Nephron (organoid): ENCODE measurements around the gene SPTBN4.
A peak's percentile ranks its signal among the peaks of the same experiment; 100 is the strongest.

Experiments used
- H3K27ac Mint-ChIP-seq, 3 experiments: 2 replicates each; pipeline ENCODE4 v1.8.0; 2020; ENCODE audit warnings: mixed read lengths in 3 of 3, mild to moderate bottlenecking in 2 of 3, moderate library complexity in 1 of 3
- H3K27me3 Mint-ChIP-seq: 2 replicates; pipeline ENCODE4 v1.8.0; 2021; ENCODE audit warnings: low read depth, mild to moderate bottlenecking, moderate library complexity, mixed read lengths
- H3K36me3 Mint-ChIP-seq: 2 replicates; pipeline ENCODE4 v1.8.0; 2020; ENCODE audit warnings: low read depth, mixed read lengths
- H3K4me1 Mint-ChIP-seq: 2 replicates; pipeline ENCODE4 v1.8.0; 2020; ENCODE audit warnings: mixed read lengths
- H3K4me3 Mint-ChIP-seq, 3 experiments: 2 replicates each; pipeline ENCODE4 v1.8.0; 2020; ENCODE audit warnings: mild to moderate bottlenecking in 3 of 3, mixed read lengths in 3 of 3, moderate library complexity in 2 of 3
- H3K9me3 Mint-ChIP-seq: 2 replicates; pipeline ENCODE4 v1.8.0; 2020; ENCODE audit warnings: mixed read lengths
- TF ChIP-seq, protein P1 (sequence below), 3 experiments: fragments of 200-600 bp; sonication (generic); IDR thresholded peaks; one replicate each; pipeline ENCODE4 v1.5.0; 2021; ENCODE audit warnings: antibody characterized with exemption in 3 of 3; ENCODE audit not compliant: unreplicated experiment in 3 of 3

Gene SPTBN4

DNA sequence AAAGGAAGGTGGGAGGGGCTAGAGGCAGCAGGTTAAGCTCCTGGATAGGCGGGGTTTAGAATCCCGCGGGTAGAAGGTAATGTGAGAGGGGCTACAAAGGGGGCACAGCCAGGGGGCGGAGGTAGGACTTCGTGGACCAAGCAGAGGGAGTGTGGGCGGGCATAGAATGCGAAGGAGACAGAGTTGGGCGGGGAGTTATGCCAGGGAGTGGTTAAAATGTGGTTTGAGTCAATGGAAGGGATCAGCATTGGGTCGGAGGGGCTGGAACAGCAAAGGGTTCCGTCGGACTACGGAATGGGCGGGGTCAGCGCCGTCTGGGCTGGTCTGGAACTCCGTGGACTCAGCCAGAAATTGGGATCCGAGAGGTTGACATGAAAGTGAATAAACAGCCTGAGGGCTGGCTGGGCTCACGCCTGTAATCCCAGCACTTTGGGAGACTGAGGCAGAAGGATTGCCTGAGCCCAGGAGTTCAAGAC is 137.4 kb downstream of the SPTBN4 start:
- TF ChIP-seq, protein P1, sequence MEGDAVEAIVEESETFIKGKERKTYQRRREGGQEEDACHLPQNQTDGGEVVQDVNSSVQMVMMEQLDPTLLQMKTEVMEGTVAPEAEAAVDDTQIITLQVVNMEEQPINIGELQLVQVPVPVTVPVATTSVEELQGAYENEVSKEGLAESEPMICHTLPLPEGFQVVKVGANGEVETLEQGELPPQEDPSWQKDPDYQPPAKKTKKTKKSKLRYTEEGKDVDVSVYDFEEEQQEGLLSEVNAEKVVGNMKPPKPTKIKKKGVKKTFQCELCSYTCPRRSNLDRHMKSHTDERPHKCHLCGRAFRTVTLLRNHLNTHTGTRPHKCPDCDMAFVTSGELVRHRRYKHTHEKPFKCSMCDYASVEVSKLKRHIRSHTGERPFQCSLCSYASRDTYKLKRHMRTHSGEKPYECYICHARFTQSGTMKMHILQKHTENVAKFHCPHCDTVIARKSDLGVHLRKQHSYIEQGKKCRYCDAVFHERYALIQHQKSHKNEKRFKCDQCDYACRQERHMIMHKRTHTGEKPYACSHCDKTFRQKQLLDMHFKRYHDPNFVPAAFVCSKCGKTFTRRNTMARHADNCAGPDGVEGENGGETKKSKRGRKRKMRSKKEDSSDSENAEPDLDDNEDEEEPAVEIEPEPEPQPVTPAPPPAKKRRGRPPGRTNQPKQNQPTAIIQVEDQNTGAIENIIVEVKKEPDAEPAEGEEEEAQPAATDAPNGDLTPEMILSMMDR (IDR thresholded peaks at IDR 0.05; ENCODE audit: unreplicated experiment in 3 of 3), result no peak
- Mint-ChIP-seq H3K4me3 (peak overlapping the region; percentile 79 to 87 (median 84)), H3K27ac (peak overlapping the region; percentile 96 to 98 (median 97)), H3K27me3 (peaks cover 37% of the 10 kb centered on the region), H3K36me3 (peaks cover 4% of the 10 kb centered on the region), H3K4me1 (peaks cover 55% of the 10 kb centered on the region), H3K9me3 (no peaks in the 10 kb centered on the region)

DNA sequence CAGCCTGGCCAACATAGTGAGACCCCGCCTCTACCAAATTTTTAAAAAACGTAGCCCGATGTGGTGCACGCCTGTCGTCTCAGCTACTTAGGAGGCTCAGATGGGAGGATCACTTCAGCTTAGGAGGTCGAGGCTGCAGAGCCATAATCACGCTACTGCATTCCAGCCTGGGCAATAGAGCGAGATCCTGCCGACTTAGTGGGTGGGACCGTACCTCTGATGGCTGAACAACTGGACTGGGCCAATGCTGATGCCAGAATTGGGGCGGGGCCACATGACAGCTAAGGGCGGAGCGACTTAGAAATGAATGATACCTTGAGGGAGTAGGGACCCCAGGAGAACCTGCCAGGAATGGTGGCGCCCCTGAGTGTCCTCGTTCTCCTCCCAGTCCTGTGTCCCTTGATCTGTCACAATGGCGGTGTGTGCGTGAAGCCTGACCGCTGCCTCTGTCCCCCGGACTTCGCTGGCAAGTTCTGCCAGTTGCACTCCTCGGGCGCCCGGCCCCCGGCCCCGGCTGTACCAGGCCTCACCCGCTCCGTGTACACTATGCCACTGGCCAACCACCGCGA is 137.9 kb downstream of the SPTBN4 start:
- TF ChIP-seq, protein P1 (IDR thresholded peaks at IDR 0.05; ENCODE audit: unreplicated experiment in 3 of 3), result no peak
- Mint-ChIP-seq H3K9me3 (no peaks in the 10 kb centered on the region), H3K4me3 (peak overlapping the region; percentile 79 to 87 (median 84)), H3K27me3 (peaks cover 34% of the 10 kb centered on the region), H3K36me3 (peaks cover 4% of the 10 kb centered on the region), H3K27ac (peak overlapping the region; percentile 61 to 97 (median 85)), H3K4me1 (peaks cover 52% of the 10 kb centered on the region)

DNA sequence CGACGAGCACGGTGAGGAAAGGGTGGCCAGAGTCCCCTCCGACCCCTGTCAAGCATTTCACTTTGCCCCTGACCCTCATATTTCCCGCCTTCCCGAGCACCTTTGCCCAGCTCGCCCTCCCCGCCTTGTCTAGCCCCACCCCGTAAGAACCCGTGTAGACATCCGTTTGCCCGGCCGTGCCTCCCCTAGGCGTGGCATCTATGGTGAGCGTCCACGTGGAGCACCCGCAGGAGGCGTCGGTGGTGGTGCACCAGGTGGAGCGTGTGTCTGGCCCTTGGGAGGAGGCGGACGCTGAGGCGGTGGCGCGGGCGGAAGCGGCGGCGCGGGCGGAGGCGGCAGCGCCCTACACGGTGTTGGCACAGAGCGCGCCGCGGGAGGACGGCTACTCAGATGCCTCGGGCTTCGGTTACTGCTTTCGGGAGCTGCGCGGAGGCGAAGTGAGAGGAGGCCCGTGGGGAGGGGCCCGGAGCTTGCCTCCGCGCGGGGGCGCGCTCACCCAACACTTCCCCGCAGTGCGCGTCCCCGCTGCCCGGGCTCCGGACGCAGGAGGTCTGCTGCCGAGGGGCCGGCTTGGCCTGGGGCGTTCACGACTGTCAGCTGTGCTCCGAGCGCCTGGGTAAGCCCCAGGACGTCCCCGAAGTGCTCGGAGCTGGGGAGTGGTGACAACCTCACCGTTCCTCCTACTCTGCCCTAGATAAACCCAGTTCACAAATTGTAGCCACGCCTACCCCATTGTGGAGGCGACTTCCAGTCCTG is 138.6 kb downstream of the SPTBN4 start:
- H3K36me3 Mint-ChIP-seq, result peaks cover 4% of the 10 kb centered on the region

DNA sequence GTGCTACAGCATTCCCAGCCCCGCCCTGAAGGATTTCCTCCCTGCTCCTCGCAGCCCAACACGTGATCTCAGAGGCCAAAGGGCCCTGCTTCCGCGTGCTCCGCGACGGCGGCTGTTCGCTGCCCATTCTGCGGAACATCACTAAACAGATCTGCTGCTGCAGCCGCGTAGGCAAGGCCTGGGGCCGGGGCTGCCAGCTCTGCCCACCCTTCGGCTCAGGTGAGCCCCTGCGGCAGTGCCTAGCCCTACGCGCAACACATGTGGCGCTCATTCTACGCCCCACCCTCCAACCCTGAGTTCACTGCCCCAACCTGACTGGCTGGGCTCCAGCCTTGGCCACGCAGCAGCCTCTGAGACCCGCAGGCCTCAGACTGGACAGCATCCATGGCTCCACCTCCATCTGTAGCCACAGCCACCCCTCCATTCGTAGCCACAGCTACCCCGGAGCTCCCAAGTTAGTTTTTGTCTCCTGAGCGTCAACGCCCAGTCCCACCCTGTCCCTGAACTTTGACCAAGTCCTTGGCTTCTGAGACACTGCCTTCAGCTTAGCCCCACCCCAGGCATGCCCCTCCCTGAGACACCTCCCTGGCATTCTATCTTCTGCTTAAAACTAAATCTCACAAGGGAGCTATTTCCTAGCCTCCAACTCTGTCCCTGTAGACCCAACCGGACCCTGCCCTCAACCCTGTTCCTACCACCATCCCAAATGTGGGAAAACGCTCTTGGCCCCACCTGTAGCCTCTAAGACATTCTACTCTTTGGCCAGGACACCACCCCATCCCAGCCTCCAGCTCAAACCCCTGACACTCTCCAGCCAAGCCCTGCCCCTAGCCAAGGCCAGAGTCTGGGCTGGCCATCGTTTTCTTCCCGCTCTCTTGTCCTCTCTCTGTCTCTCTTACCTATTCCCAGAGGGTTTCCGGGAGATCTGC is 140.8 kb downstream of the SPTBN4 start:
- Mint-ChIP-seq H3K27ac (peak overlapping the region in 2 of 3 experiments; percentile 24 to 75), H3K4me3 (peak overlapping the region in 2 of 3 experiments; percentile 50 to 67), H3K27me3 (peaks cover 37% of the 10 kb centered on the region), H3K4me1 (peaks cover 50% of the 10 kb centered on the region), H3K36me3 (peaks cover 13% of the 10 kb centered on the region), H3K9me3 (no peaks in the 10 kb centered on the region)
- TF ChIP-seq, protein P1 (IDR thresholded peaks at IDR 0.05; ENCODE audit: unreplicated experiment in 3 of 3), result no peak

More for the DNA sequence above, 138.6 kb downstream of the SPTBN4 start:
- H3K27me3 Mint-ChIP-seq, result peaks cover 35% of the 10 kb centered on the region
- TF ChIP-seq, protein P1 (IDR thresholded peaks at IDR 0.05; ENCODE audit: unreplicated experiment in 3 of 3), result no peak
- H3K4me3 Mint-ChIP-seq, result peak overlapping the region; percentile 84 to 87 (median 84)
- H3K4me1 Mint-ChIP-seq, result peaks cover 51% of the 10 kb centered on the region
- H3K9me3 Mint-ChIP-seq, result no peaks in the 10 kb centered on the region
- H3K27ac Mint-ChIP-seq, result peak overlapping the region; percentile 61 to 85 (median 64)

DNA sequence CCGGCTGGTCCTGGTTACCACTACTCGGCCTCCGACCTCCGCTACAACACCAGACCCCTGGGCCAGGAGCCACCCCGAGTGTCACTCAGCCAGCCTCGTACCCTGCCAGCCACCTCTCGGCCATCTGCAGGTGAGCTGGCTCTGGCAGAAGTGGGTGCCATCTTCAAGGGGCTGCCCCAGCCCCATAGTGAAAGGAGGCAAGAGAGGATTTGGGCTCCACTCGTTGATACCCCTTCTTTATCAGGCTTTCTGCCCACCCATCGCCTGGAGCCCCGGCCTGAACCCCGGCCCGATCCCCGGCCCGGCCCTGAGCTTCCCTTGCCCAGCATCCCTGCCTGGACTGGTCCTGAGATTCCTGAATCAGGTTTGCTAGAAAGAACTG is 141.4 kb downstream of the SPTBN4 start:
- peaks cover 40% of the 10 kb centered on the region for H3K27me3 Mint-ChIP-seq
- peak overlapping the region in 1 of 3 experiments; percentile 48 for H3K27ac Mint-ChIP-seq
- peaks cover 43% of the 10 kb centered on the region for H3K4me1 Mint-ChIP-seq
- TF ChIP-seq, protein P1 (IDR thresholded peaks at IDR 0.05; ENCODE audit: unreplicated experiment in 3 of 3), result no peak
- no peaks in the 10 kb centered on the region for H3K9me3 Mint-ChIP-seq
- H3K36me3 Mint-ChIP-seq, result peaks cover 15% of the 10 kb centered on the region
- H3K4me3 Mint-ChIP-seq, result peak overlapping the region in 2 of 3 experiments; percentile 29 to 66
